T-helper 9 cell (primary cell): ENCODE measurements around the gene FBXW7.

Experiments used
- DNase-seq: peaks from one replicate; pipeline ENCODE4 v3.0.0-alpha.2; 2020

Gene FBXW7

GRCh38 chr4:152509595-152510225 lies 26.2 kb downstream of the FBXW7 start:
- no peak for DNase-seq

GRCh38 chr4:152508818-152509217 lies 27.1 kb downstream of the FBXW7 start:
- DNase-seq, result no peak

- DNase-seq, result no peak
Observed at GRCh38 chr4:152508386-152508785, 27.5 kb downstream of the FBXW7 start.

GRCh38 chr4:152503653-152504290 lies 32.1 kb downstream of the FBXW7 start:
- no peak for DNase-seq

DNA sequence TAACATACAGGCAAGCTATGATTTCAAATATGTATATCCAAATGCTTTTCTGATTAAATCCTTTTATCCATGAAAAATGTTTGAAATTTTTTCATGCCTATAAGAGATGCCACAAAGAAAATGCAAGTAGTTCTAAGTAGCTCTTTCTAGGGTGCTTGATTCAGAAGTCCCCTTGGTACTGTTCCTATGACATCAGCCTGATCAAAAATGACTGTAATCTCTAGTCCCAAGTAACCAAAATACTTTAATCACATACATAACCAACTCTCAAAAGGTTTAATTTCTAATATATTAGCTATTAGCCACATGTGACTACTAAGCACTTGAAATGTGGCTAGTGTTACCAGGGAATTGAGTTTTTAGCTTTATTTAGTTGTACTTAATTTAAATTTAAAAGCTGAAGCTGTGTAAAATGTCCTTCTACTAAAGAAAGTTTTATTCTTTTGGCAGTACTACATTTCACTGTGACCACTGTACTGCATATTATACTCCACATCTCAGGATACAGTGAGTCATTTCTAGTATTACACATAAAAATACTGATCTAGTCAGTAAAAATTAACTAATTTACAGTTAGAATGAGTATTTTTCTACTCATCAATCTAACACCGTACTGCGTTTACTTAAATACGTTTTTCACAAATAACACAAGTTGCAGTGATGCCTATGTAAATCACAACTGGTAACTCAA lies 33.9 kb downstream of the FBXW7 start:
- no peak for DNase-seq

DNA sequence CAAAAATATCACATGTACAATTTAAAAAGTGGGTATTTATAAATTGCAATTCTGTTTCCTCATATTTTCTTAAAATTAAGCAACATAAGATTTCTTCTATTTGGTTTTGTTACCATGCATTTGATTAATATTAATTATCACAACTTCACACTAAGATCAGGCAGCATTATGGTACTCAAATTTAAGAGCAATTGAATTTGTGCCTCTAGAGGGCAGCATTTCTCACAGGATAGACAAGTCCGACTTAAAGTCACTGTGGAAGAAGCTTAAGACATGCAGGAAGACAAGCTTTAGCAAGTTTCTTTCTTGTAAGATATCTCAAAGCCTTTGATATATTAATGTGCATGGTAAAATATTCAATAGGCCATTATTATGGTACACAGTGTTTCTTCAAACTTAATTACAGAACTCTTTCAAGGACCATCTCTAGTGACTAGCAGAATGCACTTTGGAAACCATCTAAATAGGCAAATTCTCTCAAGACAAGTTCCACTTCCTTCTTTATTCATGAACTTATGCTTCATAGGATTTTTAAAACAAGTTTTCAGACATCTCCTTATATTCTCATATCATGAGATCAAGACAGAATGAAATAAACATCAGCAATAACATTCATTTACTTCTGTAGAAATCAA lies 35.0 kb downstream of the FBXW7 start:
- peak; percentile 38 for DNase-seq

GRCh38 chr4:152500275-152500674 lies 35.6 kb downstream of the FBXW7 start:
- DNase-seq, result no peak

DNA sequence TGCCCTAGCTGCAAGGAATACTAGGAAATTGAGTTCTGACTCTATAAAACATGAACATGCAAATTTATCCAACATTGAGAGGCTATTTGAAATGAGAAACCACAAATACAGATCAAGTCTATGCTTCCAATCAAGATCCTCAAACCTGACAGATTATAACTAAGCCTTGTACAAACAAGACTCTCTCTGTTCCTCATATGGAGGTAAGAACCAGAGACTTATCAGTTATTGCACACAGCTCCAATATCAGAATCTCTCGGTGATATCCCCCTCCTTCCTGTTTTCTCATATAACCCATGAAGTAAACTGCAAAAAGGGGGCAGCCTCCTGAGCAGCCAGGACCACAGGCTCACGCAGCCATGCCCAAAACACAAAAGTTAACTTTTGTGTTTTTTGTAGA lies 36.5 kb downstream of the FBXW7 start:
- no peak for DNase-seq

- DNase-seq, result no peak
Observed at GRCh38 chr4:152494020-152494419, 41.9 kb downstream of the FBXW7 start.

GRCh38 chr4:152488246-152488645 lies 47.6 kb downstream of the FBXW7 start:
- DNase-seq, result no peak

GRCh38 chr4:152486429-152487389 lies 49.2 kb downstream of the FBXW7 start:
- DNase-seq, result no peak

GRCh38 chr4:152485726-152486276 lies 50.1 kb downstream of the FBXW7 start:
- no peak for DNase-seq

- DNase-seq, result no peak
Observed at GRCh38 chr4:152482211-152482610, 53.7 kb downstream of the FBXW7 start.

- DNase-seq, result no peak
Observed at GRCh38 chr4:152480901-152481300, 55.0 kb downstream of the FBXW7 start.

DNA sequence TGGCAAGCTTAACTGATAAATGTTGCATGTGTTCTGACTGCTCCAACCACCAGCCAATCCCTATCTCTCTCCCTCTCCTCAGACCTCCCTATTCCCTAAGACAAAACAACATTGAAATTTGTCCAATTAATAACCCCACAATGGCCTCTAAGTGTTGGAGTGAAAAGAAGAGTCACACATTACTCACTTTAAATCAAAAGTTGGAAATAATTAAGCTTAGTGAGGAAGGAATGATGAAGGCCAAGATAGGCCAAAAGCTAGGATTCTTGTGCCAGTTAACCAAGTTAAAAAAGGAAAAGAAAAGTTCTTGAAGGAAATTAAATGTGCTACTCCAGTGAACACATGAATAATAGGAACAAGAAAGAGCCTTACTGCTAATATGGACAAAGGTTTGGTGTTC lies 55.6 kb downstream of the FBXW7 start:
- DNase-seq, result no peak

GRCh38 chr4:152479428-152480026 lies 56.4 kb downstream of the FBXW7 start:
- no peak for DNase-seq

DNA sequence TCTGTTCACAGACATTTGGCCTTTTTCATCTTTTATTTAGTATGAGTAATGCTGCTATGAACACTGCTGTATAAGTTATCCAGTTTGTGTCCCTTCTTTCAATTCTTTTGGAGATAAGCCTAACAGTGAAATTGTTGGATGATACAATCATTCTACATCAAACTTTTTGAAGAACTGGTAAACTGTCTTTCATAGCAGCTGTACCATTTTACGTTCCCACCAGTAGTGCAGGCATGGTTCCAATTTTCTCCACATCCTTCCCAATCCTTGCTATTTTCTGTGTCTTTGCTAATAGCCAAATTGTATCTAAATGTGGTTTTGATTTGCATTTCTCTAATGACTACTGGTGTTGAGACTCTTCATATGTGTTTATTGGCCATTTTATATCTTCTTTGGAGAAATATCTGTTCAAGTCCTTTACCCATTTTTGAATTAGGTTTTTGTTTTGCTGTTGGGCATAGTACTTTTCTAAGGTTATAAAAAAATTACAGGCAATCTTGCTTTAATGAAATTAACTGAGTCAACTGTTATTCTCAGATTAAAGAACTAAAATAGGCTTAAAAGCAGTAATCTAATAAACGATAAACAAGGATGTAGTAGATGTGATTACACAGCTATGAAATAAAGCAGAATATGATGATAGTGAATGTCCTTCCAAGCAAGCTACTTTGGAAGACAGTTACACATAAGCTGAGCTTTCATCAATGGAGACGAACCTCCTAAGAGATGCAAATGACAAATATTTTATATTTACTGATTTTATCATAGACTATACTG lies 57.2 kb downstream of the FBXW7 start:
- DNase-seq, result no peak

GRCh38 chr4:152476796-152477195 lies 59.1 kb downstream of the FBXW7 start:
- no peak for DNase-seq

- DNase-seq, result no peak
Observed at GRCh38 chr4:152471251-152471792, 64.6 kb downstream of the FBXW7 start.

GRCh38 chr4:152468408-152468807 lies 67.5 kb downstream of the FBXW7 start:
- DNase-seq, result no peak

DNA sequence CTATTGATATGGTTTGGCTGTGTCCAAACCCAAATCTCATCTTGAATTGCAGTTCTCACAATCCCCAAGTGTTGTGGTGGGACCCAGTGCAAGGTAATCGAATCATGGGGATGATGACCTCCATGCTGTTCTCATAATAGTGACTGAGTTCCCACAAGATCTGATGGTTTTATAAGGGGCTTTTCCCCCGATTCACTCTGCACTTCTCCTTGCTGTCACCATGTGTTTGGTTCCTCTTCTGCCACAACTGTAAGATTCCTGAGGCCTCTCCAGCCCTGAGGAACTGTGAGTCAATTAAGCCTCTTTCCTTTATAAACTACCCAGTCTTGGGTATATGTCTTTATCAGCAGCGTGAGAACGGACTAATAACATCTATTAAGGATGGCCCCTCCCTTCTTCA lies 68.8 kb downstream of the FBXW7 start:
- no peak for DNase-seq
